ENCODE results near the gene GARIN5B. TPM values are rescaled to one million over a fixed set of nuclear protein-coding genes. Genes with fewer than 3 reads are reported as not detected.

Gene GARIN5B
- total and polyA plus RNA-seq, 2 experiments from 2014 or later = not detected

GRCh38 chr19:55311797-55312196 is 51.3 kb downstream of the GARIN5B start:
- no peak overlapping the region for H3K4me2 ChIP-seq
- no peaks in the 10 kb centered on the region for H3K9me2 ChIP-seq (ENCODE audit: insufficient read depth)
- no peak for ATAC-seq
- H3F3A ChIP-seq (replicated peaks; ENCODE audit: low read depth) = no peaks in the 10 kb centered on the region; the same call in 1 of the 2 replicates
- TF ChIP-seq JUNB (IDR thresholded peaks at IDR 0.05; ENCODE audit: unreplicated experiment) (no peak), NANOG (IDR thresholded peaks at IDR 0.05; ENCODE audit: borderline replicate concordance) (no peak), EZH2 (IDR thresholded peaks at IDR 0.05; ENCODE audit: low read depth, unreplicated experiment) (no peak), CREB1 (CRISPR knock-in tag; IDR thresholded peaks at IDR 0.05; ENCODE audit: low read depth) (no peak), ZNF114 (CRISPR knock-in tag; IDR thresholded peaks at IDR 0.05) (no peak), EZH2phosphoT487 (IDR thresholded peaks at IDR 0.05; ENCODE audit: unreplicated experiment) (no peak), STAT1 (IDR thresholded peaks at IDR 0.05; ENCODE audit: unreplicated experiment) (no peak), ZNF331 (CRISPR knock-in tag; IDR thresholded peaks at IDR 0.05; ENCODE audit: low read depth) (no peak), ETS1 (IDR thresholded peaks at IDR 0.05) (no peak), POLR2AphosphoS5 (IDR thresholded peaks at IDR 0.05; ENCODE audit: low read depth) (no peak)
- TF ChIP-seq, protein P1, sequence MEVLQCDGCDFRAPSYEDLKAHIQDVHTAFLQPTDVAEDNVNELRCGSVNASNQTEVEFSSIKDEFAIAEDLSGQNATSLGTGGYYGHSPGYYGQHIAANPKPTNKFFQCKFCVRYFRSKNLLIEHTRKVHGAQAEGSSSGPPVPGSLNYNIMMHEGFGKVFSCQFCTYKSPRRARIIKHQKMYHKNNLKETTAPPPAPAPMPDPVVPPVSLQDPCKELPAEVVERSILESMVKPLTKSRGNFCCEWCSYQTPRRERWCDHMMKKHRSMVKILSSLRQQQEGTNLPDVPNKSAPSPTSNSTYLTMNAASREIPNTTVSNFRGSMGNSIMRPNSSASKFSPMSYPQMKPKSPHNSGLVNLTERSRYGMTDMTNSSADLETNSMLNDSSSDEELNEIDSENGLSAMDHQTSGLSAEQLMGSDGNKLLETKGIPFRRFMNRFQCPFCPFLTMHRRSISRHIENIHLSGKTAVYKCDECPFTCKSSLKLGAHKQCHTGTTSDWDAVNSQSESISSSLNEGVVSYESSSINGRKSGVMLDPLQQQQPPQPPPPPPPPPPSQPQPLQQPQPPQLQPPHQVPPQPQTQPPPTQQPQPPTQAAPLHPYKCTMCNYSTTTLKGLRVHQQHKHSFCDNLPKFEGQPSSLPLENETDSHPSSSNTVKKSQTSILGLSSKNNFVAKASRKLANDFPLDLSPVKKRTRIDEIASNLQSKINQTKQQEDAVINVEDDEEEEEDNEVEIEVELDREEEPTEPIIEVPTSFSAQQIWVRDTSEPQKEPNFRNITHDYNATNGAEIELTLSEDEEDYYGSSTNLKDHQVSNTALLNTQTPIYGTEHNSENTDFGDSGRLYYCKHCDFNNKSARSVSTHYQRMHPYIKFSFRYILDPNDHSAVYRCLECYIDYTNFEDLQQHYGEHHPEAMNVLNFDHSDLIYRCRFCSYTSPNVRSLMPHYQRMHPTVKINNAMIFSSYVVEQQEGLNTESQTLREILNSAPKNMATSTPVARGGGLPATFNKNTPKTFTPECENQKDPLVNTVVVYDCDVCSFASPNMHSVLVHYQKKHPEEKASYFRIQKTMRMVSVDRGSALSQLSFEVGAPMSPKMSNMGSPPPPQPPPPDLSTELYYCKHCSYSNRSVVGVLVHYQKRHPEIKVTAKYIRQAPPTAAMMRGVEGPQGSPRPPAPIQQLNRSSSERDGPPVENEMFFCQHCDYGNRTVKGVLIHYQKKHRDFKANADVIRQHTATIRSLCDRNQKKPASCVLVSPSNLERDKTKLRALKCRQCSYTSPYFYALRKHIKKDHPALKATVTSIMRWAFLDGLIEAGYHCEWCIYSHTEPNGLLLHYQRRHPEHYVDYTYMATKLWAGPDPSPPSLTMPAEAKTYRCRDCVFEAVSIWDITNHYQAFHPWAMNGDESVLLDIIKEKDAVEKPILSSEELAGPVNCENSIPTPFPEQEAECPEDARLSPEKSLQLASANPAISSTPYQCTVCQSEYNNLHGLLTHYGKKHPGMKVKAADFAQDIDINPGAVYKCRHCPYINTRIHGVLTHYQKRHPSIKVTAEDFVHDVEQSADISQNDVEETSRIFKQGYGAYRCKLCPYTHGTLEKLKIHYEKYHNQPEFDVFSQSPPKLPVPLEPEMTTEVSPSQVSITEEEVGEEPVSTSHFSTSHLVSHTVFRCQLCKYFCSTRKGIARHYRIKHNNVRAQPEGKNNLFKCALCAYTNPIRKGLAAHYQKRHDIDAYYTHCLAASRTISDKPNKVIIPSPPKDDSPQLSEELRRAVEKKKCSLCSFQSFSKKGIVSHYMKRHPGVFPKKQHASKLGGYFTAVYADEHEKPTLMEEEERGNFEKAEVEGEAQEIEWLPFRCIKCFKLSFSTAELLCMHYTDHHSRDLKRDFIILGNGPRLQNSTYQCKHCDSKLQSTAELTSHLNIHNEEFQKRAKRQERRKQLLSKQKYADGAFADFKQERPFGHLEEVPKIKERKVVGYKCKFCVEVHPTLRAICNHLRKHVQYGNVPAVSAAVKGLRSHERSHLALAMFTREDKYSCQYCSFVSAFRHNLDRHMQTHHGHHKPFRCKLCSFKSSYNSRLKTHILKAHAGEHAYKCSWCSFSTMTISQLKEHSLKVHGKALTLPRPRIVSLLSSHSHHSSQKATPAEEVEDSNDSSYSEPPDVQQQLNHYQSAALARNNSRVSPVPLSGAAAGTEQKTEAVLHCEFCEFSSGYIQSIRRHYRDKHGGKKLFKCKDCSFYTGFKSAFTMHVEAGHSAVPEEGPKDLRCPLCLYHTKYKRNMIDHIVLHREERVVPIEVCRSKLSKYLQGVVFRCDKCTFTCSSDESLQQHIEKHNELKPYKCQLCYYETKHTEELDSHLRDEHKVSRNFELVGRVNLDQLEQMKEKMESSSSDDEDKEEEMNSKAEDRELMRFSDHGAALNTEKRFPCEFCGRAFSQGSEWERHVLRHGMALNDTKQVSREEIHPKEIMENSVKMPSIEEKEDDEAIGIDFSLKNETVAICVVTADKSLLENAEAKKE (CRISPR knock-in tag; IDR thresholded peaks at IDR 0.05) = no peak
- TF ChIP-seq, protein P2, sequence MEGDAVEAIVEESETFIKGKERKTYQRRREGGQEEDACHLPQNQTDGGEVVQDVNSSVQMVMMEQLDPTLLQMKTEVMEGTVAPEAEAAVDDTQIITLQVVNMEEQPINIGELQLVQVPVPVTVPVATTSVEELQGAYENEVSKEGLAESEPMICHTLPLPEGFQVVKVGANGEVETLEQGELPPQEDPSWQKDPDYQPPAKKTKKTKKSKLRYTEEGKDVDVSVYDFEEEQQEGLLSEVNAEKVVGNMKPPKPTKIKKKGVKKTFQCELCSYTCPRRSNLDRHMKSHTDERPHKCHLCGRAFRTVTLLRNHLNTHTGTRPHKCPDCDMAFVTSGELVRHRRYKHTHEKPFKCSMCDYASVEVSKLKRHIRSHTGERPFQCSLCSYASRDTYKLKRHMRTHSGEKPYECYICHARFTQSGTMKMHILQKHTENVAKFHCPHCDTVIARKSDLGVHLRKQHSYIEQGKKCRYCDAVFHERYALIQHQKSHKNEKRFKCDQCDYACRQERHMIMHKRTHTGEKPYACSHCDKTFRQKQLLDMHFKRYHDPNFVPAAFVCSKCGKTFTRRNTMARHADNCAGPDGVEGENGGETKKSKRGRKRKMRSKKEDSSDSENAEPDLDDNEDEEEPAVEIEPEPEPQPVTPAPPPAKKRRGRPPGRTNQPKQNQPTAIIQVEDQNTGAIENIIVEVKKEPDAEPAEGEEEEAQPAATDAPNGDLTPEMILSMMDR (conservative IDR thresholded peaks at IDR 0.05; ENCODE audit: low read depth in 2 of 2) = no peak
- TF ChIP-seq, protein P3, sequence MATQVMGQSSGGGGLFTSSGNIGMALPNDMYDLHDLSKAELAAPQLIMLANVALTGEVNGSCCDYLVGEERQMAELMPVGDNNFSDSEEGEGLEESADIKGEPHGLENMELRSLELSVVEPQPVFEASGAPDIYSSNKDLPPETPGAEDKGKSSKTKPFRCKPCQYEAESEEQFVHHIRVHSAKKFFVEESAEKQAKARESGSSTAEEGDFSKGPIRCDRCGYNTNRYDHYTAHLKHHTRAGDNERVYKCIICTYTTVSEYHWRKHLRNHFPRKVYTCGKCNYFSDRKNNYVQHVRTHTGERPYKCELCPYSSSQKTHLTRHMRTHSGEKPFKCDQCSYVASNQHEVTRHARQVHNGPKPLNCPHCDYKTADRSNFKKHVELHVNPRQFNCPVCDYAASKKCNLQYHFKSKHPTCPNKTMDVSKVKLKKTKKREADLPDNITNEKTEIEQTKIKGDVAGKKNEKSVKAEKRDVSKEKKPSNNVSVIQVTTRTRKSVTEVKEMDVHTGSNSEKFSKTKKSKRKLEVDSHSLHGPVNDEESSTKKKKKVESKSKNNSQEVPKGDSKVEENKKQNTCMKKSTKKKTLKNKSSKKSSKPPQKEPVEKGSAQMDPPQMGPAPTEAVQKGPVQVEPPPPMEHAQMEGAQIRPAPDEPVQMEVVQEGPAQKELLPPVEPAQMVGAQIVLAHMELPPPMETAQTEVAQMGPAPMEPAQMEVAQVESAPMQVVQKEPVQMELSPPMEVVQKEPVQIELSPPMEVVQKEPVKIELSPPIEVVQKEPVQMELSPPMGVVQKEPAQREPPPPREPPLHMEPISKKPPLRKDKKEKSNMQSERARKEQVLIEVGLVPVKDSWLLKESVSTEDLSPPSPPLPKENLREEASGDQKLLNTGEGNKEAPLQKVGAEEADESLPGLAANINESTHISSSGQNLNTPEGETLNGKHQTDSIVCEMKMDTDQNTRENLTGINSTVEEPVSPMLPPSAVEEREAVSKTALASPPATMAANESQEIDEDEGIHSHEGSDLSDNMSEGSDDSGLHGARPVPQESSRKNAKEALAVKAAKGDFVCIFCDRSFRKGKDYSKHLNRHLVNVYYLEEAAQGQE (IDR thresholded peaks at IDR 0.05; ENCODE audit: unreplicated experiment) = no peak
- H3K36me3 Mint-ChIP-seq (ENCODE audit: low read depth) = peaks cover 22% of the 10 kb centered on the region
- peaks cover 6% of the 10 kb centered on the region for H3K4me1 Mint-ChIP-seq
- DNase-seq (ENCODE audit: low spot score) = no peak
- H3K4me3 Mint-ChIP-seq = no peak overlapping the region
- H3K27ac Mint-ChIP-seq = no peak overlapping the region
- H3K27me3 Mint-ChIP-seq (ENCODE audit: insufficient read depth, low read depth, poor library complexity) = peaks cover 9% of the 10 kb centered on the region
- H4K20me1 ChIP-seq (replicated peaks; ENCODE audit: insufficient read depth) = no peaks in the 10 kb centered on the region; the same call in 1 of the 2 replicates
- no peak overlapping the region for H3K27ac ChIP-seq (ENCODE audit: low read depth)
- H3K36me3 ChIP-seq (ENCODE audit: insufficient read depth) = peaks cover 4% of the 10 kb centered on the region
- H3K9me3 Mint-ChIP-seq = no peaks in the 10 kb centered on the region; the same call in 2 of the 3 replicates
- H3K4me3 ChIP-seq = no peak overlapping the region
- H3K4me1 ChIP-seq (ENCODE audit: insufficient read depth) = peaks cover 5% of the 10 kb centered on the region; the same call in 1 of the 2 replicates
- no peaks in the 10 kb centered on the region for H3K79me2 ChIP-seq (replicated peaks; ENCODE audit: insufficient read depth)
- no peak overlapping the region for H2AFZ ChIP-seq
- no peaks in the 10 kb centered on the region for H3K27me3 ChIP-seq (ENCODE audit: insufficient read depth)
